NCI-H1092 (cell line): ENCODE measurements around the gene PRODH.
A peak's percentile ranks its signal among the peaks of the same experiment; 100 is the strongest.
"Not testable (repeated sequence)": the region's sequence is repeated elsewhere in the genome, so short reads cannot be mapped to it uniquely, and the experiment has no call there.

ENCODE experiments used
- DNase-seq: peaks from one replicate; lab custom pipeline; 2025; lab: John Stamatoyannopoulos, UW

The PRODH gene

DNA sequence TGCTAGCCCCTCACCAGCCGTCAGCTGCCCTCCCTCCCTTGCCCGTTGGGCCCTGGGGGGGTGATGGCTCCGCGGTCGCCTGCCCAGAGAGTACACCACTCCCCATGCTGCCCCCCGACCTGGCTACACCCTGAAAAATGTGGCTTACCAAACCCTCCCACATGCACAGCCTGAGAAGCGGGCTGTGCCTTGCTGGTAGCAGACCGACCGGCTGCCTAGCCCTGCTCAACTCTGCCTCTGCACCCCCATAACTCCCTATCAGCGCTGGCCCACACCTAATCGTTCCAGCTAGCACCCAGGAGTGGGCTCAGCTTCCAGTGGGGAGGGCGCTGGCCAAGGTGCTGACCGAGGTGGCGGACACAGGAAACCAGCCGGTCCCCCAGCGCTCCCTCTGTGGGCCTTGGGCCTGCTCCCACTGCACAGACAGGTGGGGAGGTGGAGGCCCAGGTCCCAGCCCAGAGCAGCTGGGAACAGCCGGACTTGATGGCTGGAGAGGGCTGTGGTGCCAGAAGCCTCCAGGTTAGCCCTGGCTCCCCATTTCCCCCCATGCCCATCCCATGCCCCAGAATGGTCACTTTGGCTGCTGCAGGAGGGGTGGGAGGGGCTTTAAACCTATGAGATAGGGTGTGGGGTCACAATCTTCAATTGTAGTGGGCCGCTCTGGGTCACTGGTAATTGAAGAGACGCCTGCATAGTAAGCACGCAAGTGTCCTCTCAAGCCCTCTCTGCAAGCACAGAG is 32.1 kb upstream of the PRODH start:
- no peak for DNase-seq

DNA sequence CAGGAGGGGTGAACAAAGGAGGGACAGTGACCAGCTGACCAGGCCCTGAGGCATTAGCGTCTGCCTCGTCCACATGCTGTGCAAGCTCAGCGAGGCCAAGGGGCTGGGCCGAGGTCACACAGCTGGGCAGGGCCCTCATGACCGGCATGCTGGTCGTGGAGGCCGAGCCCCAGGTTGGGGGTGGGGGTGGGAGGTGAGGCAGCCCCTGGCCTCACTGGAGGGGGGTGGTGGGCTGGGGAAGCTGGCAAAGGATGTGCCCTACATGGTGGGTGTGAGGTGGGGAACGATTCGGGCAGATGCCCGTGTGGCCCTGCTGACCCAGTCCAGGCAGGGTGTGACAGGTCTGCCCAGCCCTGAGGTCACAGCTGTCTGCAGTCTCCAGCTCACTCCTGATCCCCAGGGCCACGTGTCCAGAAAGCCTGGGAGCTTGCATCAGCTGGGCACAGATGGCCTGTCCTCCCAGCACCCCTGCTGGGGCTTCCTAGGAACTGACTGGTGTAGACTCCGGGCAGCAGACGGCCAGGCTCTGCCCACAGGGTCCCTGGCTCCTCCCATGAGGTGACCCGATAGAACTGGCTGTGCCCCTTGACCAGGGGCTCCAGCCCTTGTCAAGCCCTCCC is 31.4 kb upstream of the PRODH start:
- peak; percentile 5 for DNase-seq

DNA sequence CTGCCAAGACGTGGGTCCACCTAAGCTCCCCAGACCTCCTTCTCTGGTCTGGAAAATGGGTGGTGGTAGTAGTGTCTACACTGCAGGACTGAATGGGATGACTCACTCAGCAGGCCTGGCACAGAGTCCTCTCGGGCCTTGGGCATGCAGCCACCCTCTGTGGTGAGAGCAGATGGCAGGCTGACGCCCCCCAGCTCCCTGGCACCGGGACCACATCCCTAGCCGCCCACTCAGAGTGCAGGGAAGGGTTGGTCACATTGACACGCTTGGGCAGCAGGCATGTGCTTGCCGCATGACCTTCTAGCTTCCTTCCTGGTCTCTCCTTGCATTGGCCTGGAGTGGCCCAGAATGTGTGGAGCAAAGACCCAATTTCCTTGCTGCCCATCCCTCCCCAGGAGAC is 30.7 kb upstream of the PRODH start:
- DNase-seq, result no peak

DNA sequence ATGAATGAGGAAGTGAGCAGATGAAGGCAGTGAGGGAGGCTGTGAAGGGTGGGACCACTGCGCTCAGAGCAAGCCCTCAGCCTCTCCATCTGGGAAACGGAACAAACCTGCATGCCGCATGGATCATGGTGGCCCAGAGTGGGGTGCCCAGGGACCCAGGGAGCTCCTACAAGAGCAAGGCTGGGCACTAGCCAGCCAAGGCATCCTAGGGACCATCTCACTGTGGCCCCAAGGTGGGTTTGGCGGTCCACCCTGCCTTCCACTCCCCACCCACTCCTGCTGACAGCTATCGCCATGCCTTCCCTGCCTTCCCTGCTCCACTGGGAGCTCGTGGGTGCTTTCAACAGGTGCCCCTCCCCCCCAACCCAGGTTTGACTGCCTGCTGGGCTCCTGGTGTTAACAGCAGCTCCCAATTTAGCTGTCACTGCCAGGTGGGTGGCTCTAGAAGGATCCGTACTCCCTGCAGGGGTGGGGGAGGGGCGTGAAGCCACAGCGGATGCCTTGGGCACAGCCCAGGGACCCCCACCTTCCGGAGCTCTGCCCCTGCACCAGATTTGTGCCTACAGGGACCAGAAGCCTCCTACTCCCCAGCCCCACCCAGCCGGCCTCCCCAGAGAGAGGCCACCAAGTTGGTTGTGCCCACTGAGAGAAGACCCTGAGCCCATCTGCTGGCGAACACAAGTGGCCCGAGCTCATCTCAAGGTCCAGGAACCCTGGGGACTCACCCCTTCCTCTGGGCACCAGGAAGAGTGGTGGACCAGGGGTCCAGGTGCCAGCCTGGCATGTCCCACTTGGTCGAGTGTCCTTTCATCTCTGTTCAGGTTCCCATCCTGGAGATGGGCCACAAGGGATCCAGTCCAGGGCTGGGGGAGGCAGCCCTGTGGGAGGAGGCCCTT is 29.7 kb upstream of the PRODH start:
- DNase-seq, result no peak

DNA sequence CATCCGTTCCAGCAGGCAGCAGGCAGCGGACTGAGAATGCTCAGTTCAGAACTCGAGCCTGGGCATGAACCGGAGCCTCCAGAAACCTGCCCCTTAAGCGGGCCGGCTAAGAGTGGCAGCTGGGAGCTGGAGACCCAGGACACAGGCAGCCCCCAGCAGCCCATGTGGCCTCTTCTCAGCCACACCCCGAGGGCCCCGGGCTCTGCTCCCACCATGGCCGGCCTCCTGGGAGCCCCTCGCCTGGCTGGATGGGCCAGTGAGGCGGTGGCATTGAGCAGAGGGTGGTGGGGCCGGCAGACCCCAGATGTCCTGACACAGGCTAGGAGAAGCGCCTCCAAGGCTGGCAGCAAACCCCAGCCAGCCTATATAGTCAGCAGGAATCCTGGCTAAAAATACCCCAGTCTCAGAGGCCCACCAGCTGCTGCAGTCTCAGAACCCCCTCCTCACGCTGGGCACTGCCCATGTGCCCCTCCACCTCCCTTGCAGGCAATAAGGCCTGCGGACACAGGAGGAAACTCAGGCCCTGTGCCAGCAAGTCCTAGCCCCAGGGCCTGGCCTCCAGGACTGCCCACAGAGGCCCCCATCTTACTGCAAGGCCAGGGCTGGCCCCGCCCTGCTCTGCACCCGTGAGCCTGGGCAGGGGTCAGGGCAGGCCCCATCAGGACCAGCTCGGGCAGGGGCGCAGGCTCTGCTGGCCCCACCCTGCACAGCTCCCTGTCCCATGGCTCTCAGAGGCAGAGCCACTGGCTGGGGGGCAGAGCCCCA is 28.6 kb upstream of the PRODH start:
- not testable (repeated sequence) for DNase-seq

DNA sequence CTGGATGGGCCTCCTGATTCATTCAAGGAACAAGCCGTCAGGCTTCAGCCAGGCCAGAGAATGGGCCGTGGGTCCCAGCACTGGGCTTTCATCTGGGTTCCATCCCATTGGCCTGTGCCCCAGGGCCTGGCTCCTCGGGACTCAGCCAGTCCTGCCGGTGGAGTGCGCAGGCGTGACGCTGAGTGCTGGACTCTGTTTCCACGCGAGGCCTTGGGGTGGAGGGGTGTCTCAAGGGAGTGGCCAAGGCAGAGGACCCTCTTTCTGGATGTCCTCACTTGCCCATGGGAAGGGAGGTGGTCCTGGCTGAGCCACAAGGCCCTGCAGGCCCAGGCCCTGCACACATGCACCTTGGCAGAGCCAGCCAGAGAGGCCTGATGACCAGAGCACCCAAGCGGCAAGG is 28.0 kb upstream of the PRODH start:
- not testable (repeated sequence) for DNase-seq

DNA sequence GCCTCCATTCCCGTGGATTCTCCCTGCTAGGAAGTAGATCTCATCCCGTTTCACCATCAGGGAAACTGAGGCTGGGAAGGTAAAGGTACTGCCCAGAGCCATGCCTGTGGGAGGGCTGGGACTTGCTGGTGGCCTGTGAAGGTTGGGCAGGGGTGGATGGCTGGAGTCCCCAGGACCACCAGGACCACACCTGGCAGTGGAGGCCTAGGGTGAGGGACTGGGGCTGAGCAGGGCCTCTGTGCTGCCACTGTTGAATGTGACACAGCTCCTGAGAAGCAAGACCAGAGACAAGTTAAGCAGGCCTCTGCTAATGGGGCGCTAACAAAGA is 26.2 kb upstream of the PRODH start:
- DNase-seq, result no peak

DNA sequence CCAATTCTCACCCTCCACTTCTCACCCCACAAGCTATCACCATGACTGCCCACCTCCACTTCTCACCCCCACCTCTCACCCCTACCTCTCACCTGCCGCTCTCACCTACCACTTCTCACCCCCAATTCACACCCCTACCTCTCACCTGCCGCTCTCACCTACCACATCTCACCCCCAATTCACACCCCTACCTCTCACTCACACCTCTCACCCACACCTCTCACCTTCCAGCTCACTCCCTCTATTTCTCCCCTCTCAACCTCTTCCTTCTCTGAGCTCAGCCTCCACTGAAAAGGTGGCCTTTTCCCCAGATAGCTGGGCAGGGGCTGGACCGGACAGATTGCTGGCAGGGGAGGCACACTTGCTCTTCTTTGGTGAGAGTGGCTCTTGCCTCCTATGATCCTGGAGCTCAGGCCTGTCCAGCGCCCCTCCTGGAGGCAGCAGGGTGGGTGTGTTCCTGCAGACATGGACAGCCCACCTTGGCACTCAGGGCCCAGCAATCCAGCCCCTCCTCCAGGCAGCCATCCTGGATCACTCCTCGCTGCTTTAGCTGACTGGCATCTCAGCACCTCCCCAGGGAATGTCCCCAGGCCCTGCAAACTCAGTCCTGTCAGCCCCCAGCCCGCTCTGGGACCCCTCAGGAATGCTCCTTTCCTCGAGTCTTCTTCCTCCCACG is 25.7 kb upstream of the PRODH start:
- not testable (repeated sequence) for DNase-seq

DNA sequence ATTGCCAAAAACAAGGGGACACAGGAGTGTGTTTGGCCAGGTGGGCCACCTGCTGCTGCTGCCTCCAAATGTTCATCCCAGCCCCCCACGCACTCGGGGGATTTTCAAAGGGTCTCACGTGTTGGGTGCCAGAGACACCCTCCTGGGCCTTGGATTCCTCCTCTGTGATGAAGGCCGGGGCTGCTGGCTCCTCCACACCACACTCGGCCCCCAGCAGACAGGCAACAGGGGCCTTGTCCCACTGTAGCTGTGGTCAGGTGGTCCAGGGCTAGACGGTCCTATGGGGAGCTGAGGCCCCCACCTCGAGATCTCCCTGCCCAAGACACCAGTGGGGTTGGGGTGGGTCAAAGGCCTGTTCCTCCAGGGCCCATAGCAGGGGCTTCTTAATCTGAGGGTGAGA is 25.1 kb upstream of the PRODH start:
- not testable (repeated sequence) for DNase-seq

DNA sequence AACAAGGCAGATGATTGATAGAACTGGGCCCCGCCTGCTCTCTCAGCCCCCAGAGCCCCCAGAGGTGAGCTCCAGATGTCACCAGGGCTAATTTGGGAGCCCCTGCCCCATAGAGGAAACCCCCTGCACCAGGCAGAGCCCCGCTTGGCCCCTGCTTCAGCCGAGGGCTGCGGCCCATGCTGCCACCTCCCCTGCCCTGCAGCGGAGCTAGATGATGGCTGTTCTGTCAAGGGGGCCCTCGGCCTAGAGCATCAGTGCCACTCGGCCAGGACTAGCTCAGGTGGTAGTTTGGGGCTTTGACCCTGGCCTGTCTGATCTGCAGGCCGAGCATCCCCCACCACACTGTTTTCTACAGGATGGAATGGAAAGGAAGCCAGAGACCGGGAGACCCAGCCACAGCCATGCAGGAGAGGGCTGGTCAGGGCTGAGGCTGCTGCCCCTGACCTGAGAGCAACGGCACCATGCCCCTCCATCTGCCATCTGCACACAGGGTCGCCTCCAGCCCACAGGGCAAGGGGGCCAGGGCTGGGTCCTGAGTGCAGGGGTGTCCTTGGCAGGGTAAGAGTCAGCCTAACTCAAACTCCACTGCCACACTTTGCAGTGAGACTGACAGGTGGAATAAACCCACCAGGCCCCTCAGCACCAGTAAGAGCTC is 24.2 kb upstream of the PRODH start:
- not testable (repeated sequence) for DNase-seq

DNA sequence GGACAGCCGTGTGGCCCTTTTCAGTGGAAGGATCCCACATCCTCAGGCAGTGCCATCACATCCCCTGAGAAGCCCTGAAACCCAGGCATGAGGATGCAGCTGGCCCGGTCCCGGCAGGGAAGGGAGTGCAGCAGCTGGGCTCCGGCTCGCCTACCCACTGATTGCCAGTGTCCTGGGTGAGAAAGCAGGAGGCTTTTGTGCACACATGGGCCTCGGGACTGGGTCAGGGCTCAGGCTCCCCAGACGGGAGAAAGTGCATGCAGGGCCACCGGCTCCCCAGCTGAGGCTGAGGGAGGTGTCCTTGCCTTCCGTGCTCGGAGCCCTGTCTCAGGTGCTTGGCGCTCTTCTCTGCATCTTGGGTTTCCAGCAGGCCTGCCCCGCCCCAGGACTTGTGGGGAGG is 23.6 kb upstream of the PRODH start:
- DNase-seq, result not testable (repeated sequence)

DNA sequence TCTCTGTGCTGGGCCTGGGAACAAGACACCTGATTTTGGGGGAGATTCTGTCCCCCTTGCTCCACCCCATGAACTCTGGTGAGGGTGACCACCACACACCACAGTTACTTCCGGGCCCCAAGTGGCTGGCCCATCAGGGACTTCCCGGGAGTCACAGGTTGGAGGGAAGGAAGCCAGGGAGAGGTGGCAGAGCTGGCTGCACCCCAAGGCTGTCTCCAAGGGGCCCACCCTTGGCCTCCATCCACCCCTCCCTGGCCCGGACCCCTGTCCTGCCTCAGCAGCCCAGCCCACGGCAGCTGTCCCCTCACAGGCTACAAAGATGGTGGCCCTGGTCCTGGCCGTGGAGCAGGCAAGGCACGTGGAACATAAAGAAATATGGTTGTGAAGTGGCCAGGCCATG is 23.2 kb upstream of the PRODH start:
- not testable (repeated sequence) for DNase-seq

DNA sequence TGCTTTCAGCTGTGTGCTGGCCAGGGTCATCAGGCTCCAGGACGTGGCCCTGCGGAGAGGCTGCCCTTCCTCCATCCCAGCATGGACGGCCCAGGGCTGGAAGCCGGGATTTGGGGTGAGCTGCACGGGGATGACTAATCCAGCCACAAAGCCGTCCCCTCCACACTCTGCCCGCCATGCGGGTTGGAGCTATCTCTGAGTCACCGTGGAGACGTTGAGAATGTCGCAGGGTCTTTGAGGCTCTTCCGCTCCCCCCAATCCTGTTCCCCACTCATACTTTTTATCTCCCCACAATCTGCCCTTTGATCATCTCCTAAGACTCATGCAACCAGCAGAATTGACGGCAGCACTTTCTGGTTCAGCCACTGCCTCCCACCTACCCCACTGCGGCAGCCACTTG is 22.6 kb upstream of the PRODH start:
- DNase-seq, result not testable (repeated sequence)

DNA sequence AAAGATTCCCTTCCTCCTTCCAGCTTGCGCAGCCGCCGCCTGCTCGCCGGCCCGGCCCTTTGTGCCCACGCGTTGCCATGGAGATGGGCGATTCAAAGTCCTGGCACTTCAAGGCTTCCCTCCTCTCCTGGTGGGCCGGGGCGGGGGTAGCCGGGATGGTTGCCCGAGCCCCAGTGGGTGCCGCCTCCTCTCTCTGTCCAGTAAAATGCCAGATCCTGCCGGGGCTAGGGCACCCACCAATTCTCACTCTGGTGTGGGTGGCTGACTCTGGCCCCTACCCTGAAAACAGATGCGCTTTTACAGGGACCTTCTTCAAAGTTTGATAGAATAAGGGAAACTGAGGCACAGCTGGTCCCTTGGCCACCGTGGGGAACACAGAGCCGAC is 22.2 kb upstream of the PRODH start:
- DNase-seq, result peak; percentile 3

DNA sequence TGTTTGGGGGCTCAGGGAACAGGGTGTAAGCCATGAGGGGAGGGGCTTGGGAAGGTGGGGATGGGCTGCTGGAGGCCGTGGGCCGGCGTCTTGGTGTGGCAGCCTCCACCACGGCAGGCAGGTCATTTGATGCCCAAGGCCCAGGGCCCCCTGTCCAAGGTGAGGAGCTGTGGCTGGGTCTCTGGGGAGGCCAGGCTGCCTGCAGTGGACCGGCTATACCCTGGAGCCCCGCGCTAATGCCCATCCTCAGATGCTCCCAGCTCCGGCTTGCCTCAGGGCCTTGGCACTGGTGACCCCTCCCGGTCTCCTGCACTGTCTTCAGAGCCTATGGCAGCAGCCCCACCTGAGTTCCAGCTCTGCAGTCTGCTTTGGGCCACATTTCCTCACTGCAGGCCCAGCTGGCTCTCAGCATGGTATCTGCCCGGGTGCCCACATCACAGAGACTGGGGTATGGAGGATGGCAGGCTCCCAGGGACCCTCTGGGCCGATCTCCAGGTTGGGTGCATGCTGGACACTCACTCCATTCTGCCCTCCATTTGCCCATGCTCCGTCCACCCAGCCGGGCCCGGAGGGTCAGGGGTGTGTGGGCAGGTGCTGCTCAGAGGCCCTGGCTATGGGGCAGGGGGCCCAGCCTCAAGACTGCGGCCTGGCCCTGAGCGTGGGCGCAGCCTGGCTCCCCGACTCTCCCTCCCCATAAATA is 21.7 kb upstream of the PRODH start:
- DNase-seq, result not testable (repeated sequence)

DNA sequence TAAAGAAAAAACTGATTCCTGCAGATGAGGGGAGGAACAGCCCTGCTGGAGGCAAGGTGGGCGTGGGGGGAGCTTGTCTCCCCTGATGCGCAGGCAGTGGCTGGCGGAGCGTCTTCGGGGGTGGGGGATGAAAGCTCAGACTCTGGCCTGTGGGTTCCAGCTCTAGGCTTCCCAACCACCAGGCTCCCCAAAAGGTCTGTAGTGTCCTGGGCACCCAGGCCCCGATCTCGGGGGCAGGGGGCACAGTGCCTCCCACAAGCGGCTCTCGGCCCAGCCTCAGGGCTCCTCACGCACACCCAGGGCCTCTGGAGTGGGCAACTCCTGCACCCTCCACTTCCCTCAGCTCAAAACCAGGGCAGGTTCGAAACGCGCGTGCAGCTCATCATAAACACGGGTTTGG is 20.9 kb upstream of the PRODH start:
- not testable (repeated sequence) for DNase-seq

DNA sequence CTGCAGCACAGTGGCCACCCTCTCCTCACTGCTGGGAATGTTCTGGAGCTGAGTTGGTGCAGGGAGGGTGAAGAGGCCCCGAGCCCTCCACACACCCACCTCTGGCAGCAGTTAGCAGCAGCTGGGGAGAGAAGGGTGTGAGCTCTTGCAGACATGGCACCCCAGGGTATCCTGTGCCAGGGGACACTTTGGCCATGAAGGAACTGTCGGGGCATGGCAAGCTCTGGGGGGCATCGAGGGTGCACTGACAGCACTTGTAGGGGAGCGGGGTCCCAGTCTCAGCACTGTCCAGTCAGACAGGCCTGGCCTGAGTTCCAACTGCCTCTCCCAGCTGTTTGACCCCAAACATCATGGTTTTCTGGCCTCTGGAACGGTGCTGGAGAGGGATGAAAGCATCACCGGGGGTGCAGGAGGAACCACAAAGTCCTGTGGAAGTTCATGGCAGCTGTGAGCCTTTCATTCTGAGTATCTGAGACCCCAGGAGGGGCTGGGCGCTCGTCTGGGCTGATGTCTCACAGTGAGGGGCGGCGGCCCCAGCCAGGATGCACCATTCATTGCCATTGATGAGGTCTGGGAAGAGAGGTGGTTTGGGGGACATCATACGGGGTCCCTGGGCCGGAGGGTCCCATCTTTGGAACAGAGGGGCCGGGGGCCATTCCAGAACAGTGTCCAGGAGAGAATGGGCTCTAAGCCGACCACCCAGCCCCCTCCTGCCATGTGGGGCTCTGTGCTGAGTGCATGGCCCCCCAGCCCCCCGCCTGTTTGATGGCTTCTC is 20.2 kb upstream of the PRODH start:
- DNase-seq, result not testable (repeated sequence)

DNA sequence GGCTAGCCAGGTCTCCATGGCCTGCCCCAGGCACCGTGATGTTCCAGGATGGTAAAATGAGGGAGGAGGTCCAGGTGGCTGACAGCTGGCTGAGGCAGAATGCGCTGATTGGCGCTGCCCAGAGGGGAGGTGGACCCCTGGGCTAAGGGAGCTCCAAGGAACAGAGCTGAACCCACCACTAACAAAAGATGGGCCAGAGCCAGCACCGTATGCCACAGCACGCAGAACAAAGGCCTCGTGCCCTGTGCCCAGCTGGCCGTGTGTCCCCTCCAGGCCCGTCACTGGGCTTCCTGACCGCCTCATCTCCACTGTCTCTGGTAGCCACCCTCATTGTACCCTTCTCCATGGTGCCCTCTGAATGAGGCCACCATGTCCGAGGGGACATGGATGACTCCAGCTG is 19.6 kb upstream of the PRODH start:
- no peak for DNase-seq

DNA sequence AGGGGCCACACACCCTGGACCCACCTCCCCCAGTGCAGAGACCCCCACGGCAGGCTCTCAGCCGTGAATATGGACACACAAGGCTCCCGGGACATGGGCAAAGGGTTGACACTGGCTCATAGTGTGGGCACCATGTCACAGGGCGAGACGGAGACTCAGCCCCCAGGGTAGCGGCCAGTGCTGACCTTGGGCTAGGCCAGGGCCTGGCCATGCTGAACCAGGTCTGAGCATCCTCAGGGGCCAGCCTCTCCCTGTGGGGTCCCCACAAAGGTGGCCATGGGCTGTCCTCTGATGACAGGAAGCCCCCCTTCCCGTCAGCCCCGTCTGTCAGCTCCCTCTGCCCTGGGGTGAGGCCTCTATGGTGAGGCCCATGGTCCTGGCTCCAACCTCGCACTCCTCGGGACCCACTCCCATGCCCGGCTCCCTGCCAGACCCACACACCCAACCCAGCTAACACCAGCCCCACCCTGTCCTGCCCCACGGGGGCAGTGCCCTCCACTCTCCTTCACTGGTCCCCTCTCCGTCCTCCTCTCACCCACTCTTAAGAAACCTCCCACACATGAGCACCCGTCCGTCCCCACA is 19.0 kb upstream of the PRODH start:
- no peak for DNase-seq
